HG03558 (cell line): ENCODE measurements around the gene MRRF.
"Not testable (repeated sequence)": the region's sequence is repeated elsewhere in the genome, so short reads cannot be mapped to it uniquely, and the experiment has no call there.

Experiments used
- ATAC-seq: cut with Tn5 transposase; IDR thresholded peaks from one replicate; pipeline ENCODE4 v1.9.1; 2021; ENCODE audit warnings: moderate number of reproducible peaks; ENCODE audit not compliant: unreplicated experiment; ENCODE audit errors: extremely low read depth

MRRF gene

DNA sequence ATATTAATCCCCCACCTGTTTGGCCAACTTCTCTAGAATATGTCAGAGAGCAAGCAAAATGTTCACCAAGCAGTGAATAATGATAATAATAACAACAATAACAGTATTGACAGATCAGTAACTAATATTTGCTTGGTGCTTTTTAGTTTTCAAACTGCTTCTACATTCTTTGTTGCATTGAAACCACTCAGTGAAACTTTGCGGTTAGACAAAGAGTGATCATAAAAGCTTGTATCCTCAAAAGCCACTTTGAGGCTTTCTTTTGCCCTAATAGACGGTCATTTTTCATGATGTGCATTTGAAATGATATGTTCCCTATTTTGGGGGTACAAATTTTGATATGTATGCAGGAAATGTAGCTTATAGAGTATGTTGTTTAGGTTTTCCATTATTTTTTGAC is 62.5 kb downstream of the MRRF start:
- ATAC-seq: no peak

DNA sequence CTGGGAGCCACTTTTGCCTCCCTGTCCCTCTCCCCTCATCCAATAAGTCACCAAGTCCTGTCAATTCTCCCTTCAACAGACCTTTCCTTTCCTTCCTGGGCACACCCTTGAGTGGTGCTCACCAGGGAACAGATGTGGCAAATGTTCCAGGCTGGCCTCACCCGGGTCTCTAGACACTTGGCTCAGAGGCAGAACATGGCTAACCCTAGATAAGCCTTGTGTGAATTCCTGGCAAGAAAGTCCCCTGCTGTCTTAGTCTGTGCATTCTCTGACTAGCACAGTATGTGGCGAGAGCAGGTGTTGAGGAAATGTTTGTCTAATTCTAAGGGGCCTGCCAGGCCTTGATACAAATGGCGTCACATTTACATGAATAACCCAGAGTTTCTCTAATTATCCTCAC is 64.9 kb downstream of the MRRF start:
- ATAC-seq: no peak

DNA sequence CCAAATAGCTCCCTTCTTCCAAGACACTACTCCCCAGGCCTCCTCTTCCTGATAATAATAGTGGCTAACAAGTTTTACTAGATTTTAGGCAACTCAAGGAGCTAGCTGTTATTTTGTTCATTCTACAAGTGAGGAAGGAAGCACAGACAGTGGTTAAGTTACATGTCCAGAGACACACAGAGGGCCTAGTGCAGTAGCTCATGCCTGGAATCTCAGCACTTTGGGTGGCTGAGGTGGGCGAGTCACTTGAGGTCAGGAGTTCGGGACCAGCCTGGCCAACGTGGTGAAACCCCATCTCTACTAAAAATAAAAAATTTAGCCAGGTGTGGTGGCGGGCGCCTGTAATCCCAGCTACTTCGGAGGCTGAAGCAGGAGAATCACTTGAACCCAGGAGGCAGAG is 65.8 kb downstream of the MRRF start:
- not testable (repeated sequence) for ATAC-seq

DNA sequence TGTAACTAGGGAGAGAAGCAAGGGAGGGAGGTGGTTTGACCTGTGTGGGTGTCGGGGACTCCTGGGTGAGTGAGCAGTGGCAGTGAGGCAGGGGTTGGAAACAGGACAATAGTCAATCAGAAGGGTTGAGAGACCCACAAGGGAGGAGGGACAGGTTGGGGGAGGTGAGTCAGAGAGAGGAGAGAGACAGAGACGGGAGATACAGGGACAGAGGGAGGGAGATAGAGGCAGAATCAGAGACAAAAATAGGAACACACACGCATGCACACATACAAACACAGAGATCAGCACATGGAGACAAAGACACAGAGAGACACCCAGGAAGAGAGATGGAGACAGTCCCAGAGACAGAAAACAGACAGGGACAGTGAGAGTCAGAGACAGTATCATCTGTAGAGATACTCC is 66.8 kb downstream of the MRRF start:
- no peak for ATAC-seq

DNA sequence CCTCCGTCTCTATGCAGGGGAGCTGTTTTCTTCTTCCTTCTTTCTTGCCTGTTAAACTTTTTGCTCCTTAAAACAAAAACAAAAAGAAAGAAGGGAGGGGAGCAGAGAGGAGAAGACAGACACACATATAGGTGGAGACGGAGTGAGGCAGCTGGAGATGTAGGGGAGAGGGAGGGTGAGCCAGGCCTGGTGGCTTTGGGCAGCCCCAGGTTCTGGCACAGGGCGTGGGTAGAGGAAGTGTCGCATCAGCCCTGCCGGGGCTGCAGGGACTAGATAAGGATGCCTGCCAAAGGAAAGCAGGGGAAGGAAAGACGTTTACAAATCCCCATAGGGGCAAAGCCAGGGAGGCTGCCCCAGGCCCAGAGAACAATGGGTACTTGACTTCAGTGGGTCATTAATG is 67.4 kb downstream of the MRRF start:
- no peak for ATAC-seq

DNA sequence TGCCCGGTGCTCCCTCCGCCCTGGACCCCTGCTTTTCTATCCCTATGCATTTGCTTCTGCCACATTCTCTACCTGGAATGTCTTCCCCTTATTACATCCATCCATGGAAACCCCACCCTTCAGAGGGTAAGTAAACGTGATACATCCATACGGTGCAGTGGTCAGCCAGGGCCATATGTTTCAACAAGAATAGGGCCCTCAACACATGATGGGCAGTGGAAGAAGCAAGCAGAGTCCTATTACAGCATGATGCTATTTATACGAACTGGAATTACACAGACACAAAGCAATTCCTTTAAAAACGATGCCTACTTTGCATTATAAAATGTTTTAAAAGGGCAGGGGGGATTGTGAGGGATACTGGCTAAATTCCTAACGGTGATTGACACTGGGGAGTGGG is 68.0 kb downstream of the MRRF start:
- ATAC-seq: no peak

DNA sequence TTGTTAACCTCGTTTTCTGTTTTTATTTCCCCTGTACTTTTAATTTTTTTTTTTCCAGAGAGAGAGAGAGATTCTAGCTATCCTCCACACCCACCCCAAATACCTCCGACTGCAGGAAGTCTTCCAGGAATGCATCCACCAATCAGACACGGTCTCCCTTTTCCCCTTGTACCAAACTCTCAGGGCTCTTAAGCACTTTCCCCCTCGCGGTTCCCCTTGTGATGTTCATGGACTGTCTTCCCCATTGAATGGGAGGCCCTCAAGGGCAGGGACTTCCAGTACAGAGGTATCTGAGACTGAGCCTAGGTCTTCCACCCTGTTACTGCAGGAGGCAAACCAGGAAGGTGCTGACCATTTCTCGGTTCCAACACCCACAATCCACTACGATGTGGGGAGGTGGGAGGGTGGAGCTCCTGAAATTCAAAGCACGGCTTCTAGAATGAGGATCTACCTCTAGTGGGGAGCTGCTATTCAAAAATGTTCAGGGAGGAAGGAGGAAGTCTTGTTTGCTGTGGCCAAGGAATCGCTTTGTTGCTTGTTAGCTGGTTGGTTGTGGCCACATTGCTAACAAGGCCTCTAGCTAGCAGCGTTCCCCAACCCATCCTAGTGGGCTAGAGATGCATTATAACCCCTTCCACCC is 68.6 kb downstream of the MRRF start:
- no peak for ATAC-seq

DNA sequence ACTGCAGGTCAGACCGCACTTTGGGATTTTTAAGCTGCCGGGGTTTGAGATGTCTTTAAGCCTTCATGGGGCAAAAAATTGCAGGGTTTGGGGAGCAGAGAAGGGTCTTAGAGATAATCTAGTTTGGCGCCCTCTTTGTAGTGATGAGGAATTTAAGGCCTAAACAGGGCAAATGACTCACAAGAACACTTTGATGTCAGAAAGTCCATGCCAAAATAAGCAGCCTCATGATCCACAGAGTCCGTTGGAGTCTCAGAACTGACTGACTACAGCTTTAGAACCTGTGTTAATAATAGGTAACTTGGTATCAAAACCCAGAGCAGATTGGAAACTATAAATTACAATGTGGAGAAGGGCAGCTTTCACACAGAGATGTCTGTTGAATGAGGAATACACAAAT is 70.2 kb downstream of the MRRF start:
- ATAC-seq: no peak

DNA sequence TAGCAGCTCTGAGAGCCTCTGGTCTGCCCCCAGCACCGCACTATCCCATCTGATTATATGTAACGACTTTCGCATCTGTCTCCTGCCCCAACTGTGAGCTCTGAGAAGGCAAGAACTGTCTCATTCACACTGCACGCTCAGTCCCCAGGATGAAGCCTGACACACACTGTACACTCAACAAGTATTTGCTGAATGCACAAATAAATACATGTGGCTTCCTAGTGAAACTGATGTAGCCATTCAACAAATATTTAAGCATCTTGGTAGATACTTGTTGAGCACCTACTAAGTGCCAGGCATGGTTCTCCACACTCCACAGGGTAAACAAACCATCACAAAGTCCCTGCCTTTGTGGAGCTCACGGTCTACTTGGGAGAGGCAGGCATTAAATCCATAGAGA is 71.5 kb downstream of the MRRF start:
- no peak for ATAC-seq

DNA sequence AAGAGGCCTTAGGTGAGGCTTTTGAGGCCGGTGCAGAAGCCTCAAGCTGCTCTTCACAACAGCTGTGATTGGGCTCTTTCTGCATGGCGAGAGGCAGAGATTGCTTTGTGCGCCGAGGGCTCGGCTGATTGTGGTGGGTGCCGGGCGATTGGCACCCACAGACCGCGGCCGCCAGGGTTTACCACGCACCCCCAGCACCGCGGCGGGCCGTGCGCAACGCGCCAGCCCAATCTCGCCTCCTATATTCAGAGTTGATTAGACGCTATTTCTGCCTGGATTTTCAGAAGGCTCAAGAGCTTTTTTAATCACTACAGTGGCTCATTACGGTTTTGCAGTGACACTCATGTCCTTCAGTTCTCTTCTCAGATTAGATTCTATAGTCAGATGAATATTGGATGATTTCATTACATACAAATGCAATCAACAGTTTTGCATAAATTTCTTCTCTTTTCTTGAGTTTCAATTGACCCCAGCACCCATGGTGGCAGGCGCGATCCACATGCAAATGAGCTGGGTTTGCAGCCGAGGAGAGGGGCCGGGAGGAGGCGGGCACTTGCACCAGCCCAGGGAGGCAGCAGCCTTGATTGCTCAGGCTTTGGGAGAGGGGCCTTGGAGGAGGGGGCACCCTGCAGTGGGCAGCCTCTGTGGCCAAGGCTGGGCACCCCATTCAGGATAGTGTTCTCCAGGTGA is 72.3 kb downstream of the MRRF start:
- ATAC-seq: no peak

DNA sequence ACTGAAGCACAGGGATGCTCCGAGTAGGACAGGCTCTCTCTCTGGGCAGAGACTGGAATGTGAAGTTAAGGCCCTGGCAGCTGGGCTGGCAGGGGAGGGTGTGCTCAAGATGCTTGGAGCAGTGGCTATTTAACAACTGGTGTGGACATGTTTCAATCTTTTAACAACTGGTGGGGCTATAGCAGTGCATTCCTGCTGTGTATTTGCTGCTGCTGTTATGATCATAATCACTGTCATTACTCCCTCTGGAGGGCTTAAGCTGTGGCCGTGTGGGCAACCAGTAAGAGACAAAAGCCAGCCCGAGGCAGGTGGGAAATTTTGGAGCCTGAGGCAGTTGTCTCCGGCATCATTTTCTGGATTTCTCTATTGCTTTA is 72.9 kb downstream of the MRRF start:
- no peak for ATAC-seq

DNA sequence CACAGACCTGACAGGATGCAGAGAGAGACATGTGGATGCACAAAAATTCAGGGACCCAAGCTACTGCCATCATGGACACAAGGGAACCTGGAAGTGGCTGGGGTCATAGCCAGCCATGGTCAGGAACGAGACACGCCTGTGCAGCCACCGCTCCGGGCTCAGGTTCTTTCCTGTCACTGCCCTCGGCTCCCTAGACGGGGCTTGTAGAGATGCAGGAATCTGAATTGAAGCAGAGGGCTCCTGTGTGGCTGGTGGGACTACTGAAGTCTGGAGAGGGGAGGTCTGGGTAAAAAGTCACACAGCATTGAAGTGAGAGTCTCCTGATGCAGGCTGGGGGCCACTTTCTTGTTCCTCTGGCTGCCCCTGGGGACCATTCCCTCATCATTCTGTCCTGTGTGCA is 73.9 kb downstream of the MRRF start:
- no peak for ATAC-seq

DNA sequence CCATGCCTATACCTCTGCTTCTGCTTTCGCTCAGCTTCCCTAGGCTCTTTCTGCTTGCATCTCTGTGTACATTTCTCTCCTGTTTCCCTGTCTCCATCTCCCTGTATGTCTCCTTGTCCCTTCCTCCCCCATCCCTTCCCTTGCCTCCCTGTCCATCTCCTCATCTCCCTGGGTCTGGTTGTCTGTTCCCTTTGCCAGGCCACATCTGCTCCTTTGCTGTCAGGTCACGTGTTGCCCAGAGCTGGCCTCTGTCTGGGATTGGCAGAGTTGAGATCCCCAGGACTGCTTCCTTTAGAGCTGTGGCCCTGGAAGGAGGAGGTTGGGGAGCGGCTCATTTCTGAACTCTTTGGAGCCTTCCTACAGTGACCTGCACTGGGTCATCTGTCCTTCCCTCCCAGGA is 74.3 kb downstream of the MRRF start:
- ATAC-seq: no peak

DNA sequence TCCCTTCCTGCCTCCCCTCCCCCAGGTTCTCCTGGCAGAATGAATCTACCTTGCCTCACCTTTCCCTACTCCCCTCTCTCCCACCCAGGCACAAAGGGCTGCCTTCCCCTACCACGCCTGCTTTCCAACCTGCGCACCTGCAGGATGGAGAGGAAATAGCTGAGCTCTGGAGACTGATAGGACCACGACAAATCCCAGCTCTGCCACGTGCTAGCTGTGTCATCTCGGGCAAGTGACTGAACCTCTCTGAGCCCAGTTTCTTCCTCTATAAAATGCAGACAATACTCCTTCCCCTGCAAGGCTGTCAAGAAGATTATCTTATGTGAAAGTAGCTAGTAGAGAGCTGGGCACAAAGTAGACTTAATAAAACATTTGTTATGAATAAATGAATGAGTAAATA is 74.9 kb downstream of the MRRF start:
- ATAC-seq: no peak

DNA sequence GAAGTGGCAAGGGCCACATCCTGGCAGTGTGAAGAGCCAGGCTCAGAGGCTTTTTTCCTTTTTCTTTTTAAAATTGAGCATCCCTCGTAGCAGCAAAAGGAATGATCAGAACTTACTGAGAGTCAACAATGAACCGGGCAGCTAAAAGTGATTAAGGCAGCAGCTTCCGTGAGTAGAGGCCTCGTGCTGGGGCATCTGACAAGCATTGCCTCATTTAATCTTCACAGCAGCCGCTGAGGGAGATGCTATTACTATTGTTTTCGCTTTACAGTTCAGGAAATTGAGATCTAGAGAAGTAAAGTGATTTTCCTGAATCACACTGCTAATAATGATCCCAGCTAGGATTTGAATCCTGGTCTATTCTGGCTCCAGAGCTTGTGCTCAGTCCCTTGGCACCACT is 75.5 kb downstream of the MRRF start:
- no peak for ATAC-seq

DNA sequence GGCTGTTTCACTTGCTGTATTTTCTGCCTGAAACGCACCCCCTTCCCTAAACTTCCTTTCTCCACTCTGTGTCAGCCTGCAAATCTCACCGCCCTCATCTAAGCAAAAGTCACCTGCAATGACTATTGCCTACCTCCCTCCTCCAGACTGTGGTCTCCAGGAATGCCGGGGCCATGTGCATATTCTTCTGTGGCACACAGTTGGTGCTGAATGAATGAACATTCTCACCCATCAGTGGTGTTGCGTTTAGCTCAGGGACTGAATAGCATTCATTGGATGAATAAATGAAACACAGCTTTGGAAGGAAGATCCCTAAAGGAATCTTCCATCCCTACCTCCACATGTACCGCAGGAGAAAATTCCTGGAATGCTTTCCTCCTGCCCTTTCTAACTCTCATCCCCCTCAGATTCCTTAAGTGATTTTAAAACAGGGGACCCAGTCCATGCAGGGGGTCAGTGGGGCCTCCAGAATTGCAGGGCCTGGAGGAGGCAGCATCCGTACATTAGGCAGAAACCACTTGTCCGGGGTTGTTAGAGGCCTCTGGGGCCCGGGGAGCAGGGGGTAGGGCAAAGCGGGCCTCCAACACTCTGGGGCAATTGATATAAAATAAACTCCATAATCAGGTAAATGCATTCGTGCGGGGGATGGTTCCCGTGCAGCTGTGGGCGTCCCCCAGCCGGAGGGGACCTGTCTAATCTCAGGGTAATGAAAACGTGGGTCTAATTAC is 77.8 kb downstream of the MRRF start:
- ATAC-seq: no peak

DNA sequence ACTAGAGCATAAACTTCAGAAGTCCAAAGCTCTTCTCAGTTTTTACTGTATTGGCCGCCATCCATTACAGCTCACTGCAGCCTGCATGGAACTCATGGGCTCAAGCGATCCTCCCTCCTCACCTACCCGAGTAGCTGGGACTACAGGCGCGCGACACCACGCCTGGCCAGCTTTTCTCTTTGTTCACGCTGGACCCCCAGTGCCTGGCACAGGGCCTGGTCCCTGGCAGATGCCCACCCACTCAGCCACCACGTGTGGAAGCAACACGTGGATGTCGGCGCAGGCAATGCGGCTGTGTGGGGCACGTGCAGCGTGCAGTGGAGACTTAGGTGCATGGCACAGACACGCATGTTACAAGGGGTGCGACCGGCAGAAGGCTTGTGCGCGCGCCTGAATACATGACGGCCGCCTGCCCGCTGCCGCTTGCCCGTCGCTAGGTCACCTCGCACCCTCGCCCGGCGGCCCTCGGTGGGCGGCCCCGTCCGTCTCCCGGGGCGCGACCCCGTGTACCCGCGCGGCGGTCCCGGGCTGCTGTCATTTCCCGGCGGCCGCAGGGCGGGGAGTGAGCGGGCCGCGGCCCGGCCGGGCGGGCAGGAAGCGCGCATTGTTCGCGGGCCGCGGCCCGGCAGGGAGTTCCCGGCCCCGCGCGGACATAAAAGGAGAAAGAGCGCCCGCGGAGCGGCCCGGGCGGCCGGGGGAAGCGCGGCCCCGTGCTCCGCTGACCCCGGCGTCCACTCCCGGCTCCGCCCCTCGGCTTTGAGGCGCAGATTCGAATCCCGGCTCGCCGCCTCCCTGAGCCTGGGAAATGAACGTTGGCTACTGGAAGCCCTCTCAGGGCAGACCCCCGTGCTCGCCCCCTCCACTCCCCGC is 82.0 kb downstream of the MRRF start:
- ATAC-seq: no peak

DNA sequence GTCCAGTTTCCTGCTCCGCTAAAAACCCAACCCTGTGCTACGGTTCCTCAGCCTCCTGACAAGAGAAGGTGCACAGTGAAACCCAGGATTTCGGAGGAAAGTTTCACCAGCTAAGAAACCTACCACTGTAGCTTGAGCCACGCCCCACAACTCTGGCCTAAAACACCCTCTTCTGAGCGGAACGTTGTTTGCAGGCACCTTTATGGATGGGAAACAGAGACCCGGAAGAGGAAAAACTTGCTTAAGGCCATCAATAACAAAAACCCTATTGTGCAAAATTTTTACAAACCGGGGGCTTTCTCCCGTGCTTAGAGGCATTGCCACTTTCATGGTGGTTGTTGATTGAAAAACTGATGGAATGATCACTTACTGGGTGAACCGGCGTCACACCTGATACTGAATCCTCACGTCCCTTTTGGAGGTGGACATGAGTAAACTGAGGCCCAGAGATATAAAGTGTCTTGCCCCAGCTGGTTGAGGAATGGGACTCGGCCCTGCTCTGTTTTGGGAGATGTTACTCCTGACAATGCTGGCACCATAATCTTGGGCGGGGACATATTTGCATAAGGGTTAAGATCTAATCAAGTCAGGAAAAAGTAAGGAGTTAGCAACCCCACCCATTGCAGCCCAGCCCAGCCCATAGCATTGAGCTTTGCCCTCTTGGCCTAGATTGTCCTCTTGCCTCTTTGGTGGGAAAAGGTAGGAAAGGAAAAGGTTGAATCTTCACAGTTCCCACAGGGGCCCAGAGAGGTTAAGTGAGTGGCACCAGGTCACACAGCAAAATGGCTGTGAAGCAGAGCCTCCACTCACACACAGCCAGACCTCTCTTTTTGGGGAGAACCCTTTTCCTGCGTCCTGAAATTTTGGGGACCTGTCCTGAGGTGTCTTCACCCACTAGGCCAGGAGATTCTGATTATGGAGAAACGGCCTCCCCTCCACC is 82.9 kb downstream of the MRRF start:
- no peak for ATAC-seq

DNA sequence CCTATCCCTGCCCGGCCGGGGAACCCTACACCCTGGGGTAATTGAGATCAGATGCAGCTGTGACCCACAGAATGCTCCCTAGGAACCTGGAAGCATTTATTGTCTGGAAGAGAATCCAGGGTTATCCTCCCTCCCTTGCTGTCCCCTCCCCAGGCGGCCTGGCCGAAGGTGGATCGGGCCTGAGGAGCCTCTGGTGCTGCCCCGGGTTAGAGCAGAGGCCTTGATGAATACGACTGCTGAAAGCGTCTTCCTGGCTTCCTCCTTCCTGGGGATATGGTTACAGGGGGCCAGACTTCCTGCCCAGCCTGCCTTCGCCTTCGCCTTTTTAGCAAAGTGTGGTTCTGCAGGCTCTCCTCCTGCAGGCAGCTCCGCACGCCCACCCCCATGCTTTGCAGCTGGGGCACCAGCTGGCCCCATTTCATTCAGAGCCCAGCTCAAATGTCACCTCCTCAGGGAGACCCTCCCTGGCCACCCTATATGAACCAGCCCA is 83.7 kb downstream of the MRRF start:
- ATAC-seq: no peak

DNA sequence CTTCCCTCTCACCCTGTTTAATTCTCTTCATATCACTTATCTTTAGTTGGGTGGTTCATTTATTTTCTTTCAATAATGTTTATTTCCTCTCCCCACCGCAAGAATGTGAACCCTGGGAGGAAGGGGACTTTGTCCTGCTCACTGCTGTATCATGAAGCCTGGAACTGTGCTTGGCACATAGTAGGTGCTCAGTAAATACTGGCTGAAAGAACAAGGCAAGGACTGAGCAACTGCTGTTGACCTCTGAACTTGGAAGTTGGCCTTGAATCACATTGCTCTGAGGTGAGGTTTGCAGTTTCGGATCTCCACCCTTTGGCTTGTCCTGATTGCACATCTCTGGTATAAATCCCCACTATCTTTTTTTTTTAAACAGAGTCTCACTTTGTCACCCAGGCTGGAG is 84.1 kb downstream of the MRRF start:
- no peak for ATAC-seq
